Right ventricle myocardium superior (tissue), 1 donor: ENCODE data around the gene AMY1C. TPM values are rescaled to one million over a fixed set of nuclear protein-coding genes. Genes with fewer than 3 reads are reported as not detected.
"Not testable (repeated sequence)": the region's sequence is repeated elsewhere in the genome, so short reads cannot be mapped to it uniquely, and the experiment has no call there.

Source experiments
- ATAC-seq: fragments of 200-7000 bp; cut with Tn5 transposase; one replicate; pipeline ENCODE4 v1.9.1; 2020; ENCODE audit warnings: mild to moderate bottlenecking; ENCODE audit not compliant: poor library complexity
- DNase-seq: peaks from one replicate; pipeline ENCODE4 v3.0.0-alpha.2; 2020
- intact Hi-C: fragments of 100-400 bp; cut with DNase I; formaldehyde crosslinking; loops from one replicate; pipeline ENCODE4 v1.11.2; 2022
- long read RNA-seq: library from polyadenylated mRNA; unstranded; transcript quantifications from one replicate; pipeline ENCODE4 v2.0.0, GENCODE V29; 2021
- total RNA-seq: library from RNA; stranded (reverse); fragmentation: NEBNext Ultra II Directional; extraction: Animal tissue kit (Norgen Biotek cat#: 25700); gene quantifications from one replicate; pipeline ENCODE4 v1.2.1, GENCODE V29; 2021
- donor health status: DM: no; HTN: yes; CAD: no; lungs with severe emphysema.

Gene AMY1C
- not detected for total RNA-seq
- long read RNA-seq = 0 reads

- intact Hi-C loops, DNase-seq, ATAC-seq: not testable (repeated sequence)
Measured at GRCh38 chr1:103749598-103749997, at the start of gene AMY1C. Gene AMY1C (plus strand): TSS chr1:103749898. CDS start chr1:103750470, 572 bp downstream.

DNA sequence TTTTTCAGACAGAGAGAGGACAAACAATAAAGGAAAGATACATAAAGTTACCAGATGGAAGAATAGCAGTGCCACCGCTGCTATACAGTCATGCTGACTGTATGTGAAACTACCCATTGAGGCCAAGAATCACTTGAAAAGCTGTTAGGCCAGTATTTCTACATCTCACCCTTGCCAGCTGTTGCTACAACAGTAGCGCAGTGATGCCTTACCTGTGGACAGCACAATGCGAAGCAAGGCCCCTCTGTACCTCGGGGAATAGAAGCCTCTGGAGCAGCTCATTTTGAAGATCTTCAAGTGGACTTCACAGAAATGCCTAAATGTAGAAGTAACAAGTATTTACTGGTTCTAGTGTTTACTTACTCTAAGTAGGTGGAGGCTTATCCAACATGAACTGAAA, 49.0 kb upstream of the AMY1C start:
- DNase-seq, intact Hi-C loops, ATAC-seq: not testable (repeated sequence)

- DNase-seq, intact Hi-C loops, ATAC-seq: not testable (repeated sequence)
Measured at GRCh38 chr1:103701256-103701655, 48.4 kb upstream of the AMY1C start.

DNA sequence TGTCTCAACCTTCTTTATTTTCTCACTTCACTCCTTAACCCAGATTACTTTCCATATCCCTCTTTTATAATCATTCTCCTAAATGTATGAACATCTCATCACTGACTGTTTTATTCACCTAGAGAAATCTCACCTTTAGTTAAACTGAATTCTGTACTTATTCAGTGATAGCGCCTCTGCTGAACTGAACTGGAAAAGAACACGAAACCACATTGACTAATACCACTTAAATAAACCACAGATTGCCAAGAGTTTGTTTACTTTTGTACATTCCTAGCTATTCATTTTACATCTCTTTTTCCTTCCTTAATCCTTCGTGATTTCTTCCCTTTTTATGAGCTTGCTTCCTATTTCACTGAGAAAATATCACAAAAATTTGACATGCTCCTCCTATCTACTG, 42.0 kb upstream of the AMY1C start:
- DNase-seq, intact Hi-C loops, ATAC-seq: not testable (repeated sequence)

DNA sequence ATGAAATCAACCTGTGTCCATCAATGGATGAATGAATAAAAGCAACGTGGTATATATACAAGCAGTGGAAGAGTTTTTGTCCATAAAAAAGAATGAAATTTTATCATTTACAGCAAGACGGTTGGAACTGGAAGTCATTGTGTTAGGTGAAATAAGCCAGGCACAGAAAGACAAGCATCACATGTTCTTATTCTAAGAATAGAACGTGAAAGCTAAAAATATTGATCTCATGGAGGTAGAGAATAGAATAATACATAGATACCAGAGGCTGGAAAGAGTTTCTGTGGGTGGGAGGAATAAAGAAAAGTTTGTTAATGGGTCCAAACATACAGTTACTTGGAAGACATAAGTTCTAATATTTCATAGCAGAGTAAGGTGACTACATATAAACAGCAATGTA, 39.3 kb upstream of the AMY1C start:
- intact Hi-C loops, DNase-seq: not testable (repeated sequence)
- peak; percentile 74 for ATAC-seq

DNA sequence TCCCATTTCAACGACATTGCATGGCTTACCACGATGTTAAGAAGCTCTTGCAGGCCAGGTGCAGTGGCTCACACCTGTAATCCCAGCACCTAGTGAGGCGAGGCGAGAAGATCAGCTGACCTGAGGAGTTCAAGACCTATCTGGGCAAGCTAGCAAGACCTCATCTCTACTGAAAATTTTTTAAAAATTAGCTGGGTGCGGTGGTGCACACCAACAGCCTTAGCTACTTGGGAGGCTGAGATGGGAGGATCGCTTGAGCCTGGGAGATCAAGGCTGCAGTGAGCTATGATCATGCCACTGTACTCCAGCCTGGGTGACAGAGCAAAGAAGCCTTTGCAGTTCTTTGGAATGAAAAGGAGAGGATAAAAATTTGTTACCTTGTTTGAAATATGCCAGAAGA, 32.3 kb upstream of the AMY1C start:
- ATAC-seq, DNase-seq, intact Hi-C loops: not testable (repeated sequence)

GRCh38 chr1:103721473-103721872, 28.2 kb upstream of the AMY1C start:
- intact Hi-C loops, DNase-seq: not testable (repeated sequence)

GRCh38 chr1:103735334-103735733, 14.4 kb upstream of the AMY1C start:
- DNase-seq, intact Hi-C loops: not testable (repeated sequence)
- peak; percentile 71 for ATAC-seq

More at GRCh38 chr1:103721473-103721872, 28.2 kb upstream of the AMY1C start:
- ATAC-seq = not testable (repeated sequence)

- ATAC-seq, intact Hi-C loops, DNase-seq: not testable (repeated sequence)
Measured at GRCh38 chr1:103738031-103738430, 11.7 kb upstream of the AMY1C start.

- ATAC-seq, intact Hi-C loops, DNase-seq: not testable (repeated sequence)
Measured at GRCh38 chr1:103744449-103744848, 5.2 kb upstream of the AMY1C start.

- ATAC-seq, intact Hi-C loops, DNase-seq: not testable (repeated sequence)
Measured at GRCh38 chr1:103745040-103745439, 4.7 kb upstream of the AMY1C start.

- DNase-seq, ATAC-seq, intact Hi-C loops: not testable (repeated sequence)
Measured at GRCh38 chr1:103748273-103748672, 1.4 kb upstream of the AMY1C start.

- ATAC-seq (no peak), DNase-seq (no peak)
- intact Hi-C loops = no loop called here
Measured at GRCh38 chr1:103761896-103762295, 12.2 kb downstream of the AMY1C start.

- intact Hi-C loops = no loop called here
Measured at GRCh38 chr1:103779932-103780331, 30.2 kb downstream of the AMY1C start.

GRCh38 chr1:103783944-103784377, 34.3 kb downstream of the AMY1C start:
- ATAC-seq = no peak
- no peak for DNase-seq
- intact Hi-C loops = no loop called here

More at GRCh38 chr1:103779932-103780331, 30.2 kb downstream of the AMY1C start:
- DNase-seq (no peak), ATAC-seq (no peak)

DNA sequence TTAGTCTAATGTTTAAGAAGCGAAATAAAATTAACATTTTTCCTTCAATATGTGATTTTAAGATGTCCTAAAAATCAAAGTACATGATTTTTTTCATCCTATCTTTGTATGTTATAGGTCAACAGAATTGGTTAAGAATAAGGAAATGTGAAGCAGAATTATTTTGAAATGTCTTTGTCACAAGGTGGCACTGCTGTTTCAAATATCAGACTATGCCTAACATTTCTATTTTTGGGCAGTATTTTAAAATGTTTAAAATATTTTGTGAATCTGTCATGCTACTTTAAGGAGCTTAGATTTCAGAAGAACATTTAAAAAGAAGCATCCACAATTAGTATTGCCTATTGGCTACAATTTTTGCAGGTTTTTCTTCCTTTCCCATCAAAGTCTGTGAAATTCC, 38.7 kb downstream of the AMY1C start:
- ATAC-seq (no peak), DNase-seq (no peak)
- intact Hi-C loops = no loop called here

DNA sequence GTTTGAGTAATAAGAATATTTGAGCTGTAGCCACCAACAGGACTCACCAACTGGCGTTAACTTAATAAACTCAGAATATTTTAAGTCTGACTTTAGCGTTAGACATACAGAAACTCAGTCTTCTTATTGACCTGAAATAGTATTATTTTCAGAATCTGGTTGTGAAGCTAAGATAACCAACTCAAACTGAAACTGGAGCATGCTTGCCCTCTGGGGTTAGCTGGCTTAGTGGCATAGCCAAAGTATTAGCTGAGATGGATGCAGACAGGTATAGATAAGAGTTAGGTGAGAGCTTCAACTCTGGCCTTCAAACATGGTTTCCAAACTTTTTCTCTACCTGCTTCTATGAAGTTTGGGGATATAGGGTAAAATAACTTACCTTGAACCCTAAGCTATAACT, 40.5 kb downstream of the AMY1C start:
- intact Hi-C loops = no loop called here
- no peak for ATAC-seq
- no peak for DNase-seq
